H1 (cell line): ENCODE results near the gene BABAM2. TPM values are rescaled to one million over a fixed set of nuclear protein-coding genes. Genes with fewer than 3 reads are reported as not detected.

Experiments used
- BRCA1 ChIP-seq: IDR thresholded peaks from 2 replicates; pipeline ENCODE4 v1.6.1; 2012; ENCODE audit warnings: low read depth, low read length, improper control_type of control experiment
- CTBP2 ChIP-seq: IDR thresholded peaks from 2 replicates; pipeline ENCODE4 v1.7.0; 2011; ENCODE audit warnings: borderline replicate concordance, mild to moderate bottlenecking, moderate library complexity, mixed read lengths, low read length; ENCODE audit not compliant: insufficient read depth, insufficient read length
- polyA plus RNA-seq, 7 experiments: library from polyadenylated mRNA; depleted of rRNA in 3 of 7; stranded (reverse) in 5 of 7; unstranded in 2 of 7; fragments of >200 nt in 5 of 7; fragments of 200-250 nt in 2 of 7; gene quantifications; 1 replicate in 5 of 7; 2 replicates in 1 of 7; 4 replicates in 1 of 7; pipeline versions ENCODE4 v1.2.1 to v1.2.3, GENCODE V29; 2011 to 2013; ENCODE audit warnings: missing spikeins in 2 of 7, mixed read lengths in 2 of 7
- total RNA-seq: library from RNA; stranded (reverse); fragmentation: NEBNext Ultra II Directional; extraction: Animal tissue kit (Norgen Biotek cat#: 25700); gene quantifications from 2 replicates; pipeline ENCODE4 v1.2.1, GENCODE V29; 2021

Gene BABAM2
- total and polyA plus RNA-seq, 2 of the 8 experiments (the other 6 are each of a cell fraction or from before 2014, with no cell fraction given) = 15.8 to 20.9 TPM

GRCh38 chr2:27965841-27966240 is 75.3 kb downstream of the BABAM2 start (continued):
- TF ChIP-seq CTBP2 = no peak
- TF ChIP-seq BRCA1 = no peak
